Activated naive CD8-positive, alpha-beta T cell (primary cell): Measurements from ENCODE around the gene SPRR4.

Source experiments
- H3K27ac Mint-ChIP-seq: one replicate; pipeline ENCODE4 v1.8.0; 2021; ENCODE audit warnings: mixed read lengths
- H3K27me3 Mint-ChIP-seq: one replicate; pipeline ENCODE4 v1.8.0; 2021; ENCODE audit warnings: mixed read lengths
- H3K36me3 Mint-ChIP-seq: one replicate; pipeline ENCODE4 v1.8.0; 2021; ENCODE audit warnings: mixed read lengths
- H3K4me1 Mint-ChIP-seq: one replicate; pipeline ENCODE4 v1.8.0; 2021; ENCODE audit warnings: low read depth, mixed read lengths
- H3K4me3 Mint-ChIP-seq: one replicate; pipeline ENCODE4 v1.8.0; 2021; ENCODE audit warnings: mild to moderate bottlenecking, mixed read lengths
- H3K9me3 Mint-ChIP-seq: one replicate; pipeline ENCODE4 v1.8.0; 2021; ENCODE audit warnings: low read depth, mixed read lengths

The SPRR4 gene, protein sequence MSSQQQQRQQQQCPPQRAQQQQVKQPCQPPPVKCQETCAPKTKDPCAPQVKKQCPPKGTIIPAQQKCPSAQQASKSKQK

DNA sequence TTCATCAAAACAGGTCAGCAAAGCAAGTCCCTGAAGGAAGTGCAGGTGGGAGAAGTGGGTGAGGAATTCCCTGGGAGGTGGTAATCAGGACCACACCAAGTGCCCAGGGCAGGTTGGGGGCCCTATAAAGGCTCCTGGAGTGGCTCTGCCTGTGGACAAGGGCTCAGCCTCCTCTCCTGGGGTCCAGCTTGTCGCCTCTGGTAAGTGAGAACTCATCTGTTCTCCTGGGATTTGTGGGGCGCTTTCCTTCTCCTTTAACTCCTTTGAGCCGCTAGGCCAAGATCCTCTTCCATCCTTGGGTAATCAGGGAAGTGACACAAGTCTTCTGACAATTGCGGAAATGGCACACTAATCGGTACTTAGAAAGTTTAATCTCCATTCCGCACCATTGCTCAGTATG is at the start of gene SPRR4:
SPRR4 (plus strand) TSS at position 154 of the 400 bp plus-strand sequence. CDS start 1,243 bp downstream, outside the sequence.
- no peak within 1 kb of the TSS for H3K27ac Mint-ChIP-seq
- H3K27me3 Mint-ChIP-seq: peaks cover 7% of the 10 kb centered on the region
- no peaks in the 10 kb centered on the region for H3K9me3 Mint-ChIP-seq
- H3K36me3 Mint-ChIP-seq: no peaks in the 10 kb centered on the region
- no peaks in the 10 kb centered on the region for H3K4me1 Mint-ChIP-seq
- H3K4me3 Mint-ChIP-seq: no peak within 1 kb of the TSS

DNA sequence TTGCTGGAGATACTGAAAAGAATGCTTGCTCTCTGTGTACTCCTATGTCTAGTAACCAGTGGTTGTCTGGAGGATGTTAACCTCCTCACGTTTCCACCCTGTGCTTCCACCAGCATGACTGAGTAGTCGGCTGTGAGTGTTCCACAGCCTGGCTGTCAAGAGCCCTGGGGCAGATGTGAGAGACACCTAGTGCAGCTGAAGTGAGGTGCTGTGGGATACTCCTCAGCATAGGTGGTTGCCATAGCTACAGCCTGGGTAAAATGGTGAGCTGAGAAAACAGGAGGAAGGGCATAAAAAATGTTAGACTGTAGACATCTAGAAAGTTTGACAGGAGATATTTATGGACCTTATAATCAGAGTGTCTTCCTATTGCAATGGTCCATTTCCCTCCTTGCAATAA is 46.3 kb upstream of the SPRR4 start:
- Mint-ChIP-seq H3K27me3 (peaks cover 10% of the 10 kb centered on the region), H3K9me3 (no peaks in the 10 kb centered on the region), H3K4me1 (no peaks in the 10 kb centered on the region), H3K27ac (no peak overlapping the region), H3K36me3 (no peaks in the 10 kb centered on the region), H3K4me3 (no peak overlapping the region)

DNA sequence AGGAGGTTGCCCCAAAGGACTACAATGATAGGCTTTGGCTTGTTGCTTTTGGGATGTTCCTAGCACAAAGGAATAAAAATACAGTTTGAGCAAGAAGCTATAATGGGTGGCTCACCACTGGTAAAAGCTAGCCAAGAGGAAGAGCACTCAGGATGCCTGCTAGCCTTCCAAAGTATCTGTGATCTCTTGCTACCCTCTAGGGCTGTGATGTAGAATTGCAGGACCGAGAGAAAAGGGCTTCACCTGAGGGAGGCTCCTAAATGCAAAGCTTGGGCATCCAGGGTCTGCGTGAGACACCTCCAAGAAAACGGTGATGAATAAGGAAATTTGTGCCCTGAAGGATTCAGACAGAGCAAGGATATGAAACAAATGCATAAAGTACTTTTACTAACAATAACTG is 44.4 kb upstream of the SPRR4 start:
- Mint-ChIP-seq H3K4me1 (no peaks in the 10 kb centered on the region), H3K36me3 (no peaks in the 10 kb centered on the region)

DNA sequence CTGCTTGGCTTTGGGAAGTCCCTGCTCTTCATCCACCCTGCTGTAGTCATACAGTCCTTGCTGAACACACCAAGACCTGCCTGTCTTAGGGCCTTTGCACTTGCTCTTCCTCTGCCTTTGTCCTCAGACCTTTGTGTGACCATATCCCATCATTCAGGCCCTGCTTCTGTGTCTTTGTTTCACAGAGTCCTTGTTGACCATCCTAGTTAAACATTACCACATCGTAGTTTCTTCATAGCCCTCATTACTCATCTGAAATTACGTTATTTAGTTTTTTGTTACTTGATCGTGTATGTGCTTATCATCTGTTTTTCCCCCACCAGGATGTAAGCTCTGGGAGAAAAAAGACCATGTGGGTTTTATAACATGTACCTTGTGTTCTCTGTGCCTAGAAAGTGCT is 41.8 kb upstream of the SPRR4 start:
- Mint-ChIP-seq H3K4me1 (no peaks in the 10 kb centered on the region), H3K4me3 (no peak overlapping the region), H3K36me3 (no peaks in the 10 kb centered on the region), H3K27ac (no peak overlapping the region), H3K9me3 (no peaks in the 10 kb centered on the region), H3K27me3 (peaks cover 2% of the 10 kb centered on the region)

More for the DNA sequence above, 44.4 kb upstream of the SPRR4 start:
- Mint-ChIP-seq H3K27ac (no peak overlapping the region), H3K27me3 (peaks cover 9% of the 10 kb centered on the region), H3K9me3 (no peaks in the 10 kb centered on the region), H3K4me3 (no peak overlapping the region)

DNA sequence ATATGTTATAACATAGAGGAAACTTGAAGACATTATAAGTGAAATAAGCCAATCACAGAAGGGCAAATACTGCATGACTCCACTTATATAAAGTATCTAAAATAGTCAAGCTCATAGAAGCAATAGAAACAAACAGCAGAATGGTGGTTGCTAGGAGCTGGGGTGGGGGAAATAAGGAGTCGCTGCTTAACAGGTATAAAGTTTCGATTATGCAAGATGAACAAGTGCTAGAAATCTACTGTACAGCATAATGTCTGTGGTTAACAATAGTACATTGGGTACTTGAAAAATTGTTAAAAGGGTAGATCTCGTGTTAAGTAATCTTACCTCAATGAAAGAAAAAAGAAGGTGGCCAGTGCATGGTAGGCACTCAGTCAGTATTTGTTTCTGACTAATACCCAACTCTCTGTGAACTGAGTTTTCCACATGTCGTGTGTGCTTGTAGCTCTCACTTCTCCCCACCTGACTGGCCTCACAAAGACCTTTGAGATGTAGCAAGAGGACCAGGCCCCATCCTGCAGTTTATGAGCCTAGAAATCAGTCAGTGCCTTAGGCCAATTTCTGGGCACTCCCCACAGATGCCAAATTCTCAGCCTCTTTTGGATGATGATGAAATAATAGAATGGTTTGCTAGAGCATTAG is 38.2 kb upstream of the SPRR4 start:
- no peaks in the 10 kb centered on the region for H3K9me3 Mint-ChIP-seq
- H3K4me1 Mint-ChIP-seq: no peaks in the 10 kb centered on the region
- H3K27ac Mint-ChIP-seq: no peak overlapping the region
- H3K27me3 Mint-ChIP-seq: peaks cover 2% of the 10 kb centered on the region
- H3K36me3 Mint-ChIP-seq: no peaks in the 10 kb centered on the region
- H3K4me3 Mint-ChIP-seq: no peak overlapping the region

DNA sequence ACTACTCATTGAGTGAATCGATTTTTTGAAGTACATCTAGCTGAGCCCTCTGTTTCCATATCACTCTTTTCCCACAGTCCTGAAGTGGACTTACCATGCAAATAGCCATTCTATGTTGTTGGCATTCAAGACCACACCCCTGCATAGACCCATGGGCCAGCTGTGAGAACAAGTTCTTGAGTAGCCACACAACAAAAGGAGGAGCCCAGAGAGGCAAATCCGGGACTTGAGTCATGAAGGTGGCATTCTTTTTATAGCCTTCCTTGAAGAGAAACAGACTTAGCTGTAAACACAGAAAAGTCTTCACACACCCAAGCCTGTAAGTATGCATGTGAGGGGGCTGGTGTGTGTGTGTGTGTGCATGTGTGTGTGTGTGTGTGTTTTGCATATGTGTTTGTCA is 37.3 kb upstream of the SPRR4 start:
- no peak overlapping the region for H3K27ac Mint-ChIP-seq
- peaks cover 2% of the 10 kb centered on the region for H3K27me3 Mint-ChIP-seq
- H3K4me3 Mint-ChIP-seq: no peak overlapping the region
- H3K36me3 Mint-ChIP-seq: no peaks in the 10 kb centered on the region
- no peaks in the 10 kb centered on the region for H3K4me1 Mint-ChIP-seq
- H3K9me3 Mint-ChIP-seq: no peaks in the 10 kb centered on the region

DNA sequence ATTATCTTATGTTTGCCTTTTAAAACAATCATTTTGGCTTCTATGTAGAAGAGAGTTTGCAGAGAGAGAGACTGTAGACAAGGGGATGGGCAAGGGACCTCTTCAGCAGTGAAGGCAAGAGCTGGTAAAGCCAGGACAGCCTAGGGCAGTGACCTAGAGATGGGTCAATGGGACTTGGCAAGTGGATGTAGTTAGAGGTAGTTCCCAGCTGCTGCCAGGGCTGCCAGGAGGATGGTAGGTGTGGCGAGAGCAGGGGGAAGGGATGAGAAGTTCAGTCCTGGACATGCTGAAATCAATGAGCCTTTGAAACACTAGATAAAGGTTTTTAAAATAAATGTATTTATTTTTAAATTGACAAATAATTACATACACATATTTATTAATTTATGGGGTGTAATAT is 29.8 kb upstream of the SPRR4 start:
- peaks cover 2% of the 10 kb centered on the region for H3K36me3 Mint-ChIP-seq
- H3K27me3 Mint-ChIP-seq: peaks cover 4% of the 10 kb centered on the region
- no peak overlapping the region for H3K27ac Mint-ChIP-seq
- H3K4me3 Mint-ChIP-seq: no peak overlapping the region
- no peaks in the 10 kb centered on the region for H3K9me3 Mint-ChIP-seq
- H3K4me1 Mint-ChIP-seq: no peaks in the 10 kb centered on the region

DNA sequence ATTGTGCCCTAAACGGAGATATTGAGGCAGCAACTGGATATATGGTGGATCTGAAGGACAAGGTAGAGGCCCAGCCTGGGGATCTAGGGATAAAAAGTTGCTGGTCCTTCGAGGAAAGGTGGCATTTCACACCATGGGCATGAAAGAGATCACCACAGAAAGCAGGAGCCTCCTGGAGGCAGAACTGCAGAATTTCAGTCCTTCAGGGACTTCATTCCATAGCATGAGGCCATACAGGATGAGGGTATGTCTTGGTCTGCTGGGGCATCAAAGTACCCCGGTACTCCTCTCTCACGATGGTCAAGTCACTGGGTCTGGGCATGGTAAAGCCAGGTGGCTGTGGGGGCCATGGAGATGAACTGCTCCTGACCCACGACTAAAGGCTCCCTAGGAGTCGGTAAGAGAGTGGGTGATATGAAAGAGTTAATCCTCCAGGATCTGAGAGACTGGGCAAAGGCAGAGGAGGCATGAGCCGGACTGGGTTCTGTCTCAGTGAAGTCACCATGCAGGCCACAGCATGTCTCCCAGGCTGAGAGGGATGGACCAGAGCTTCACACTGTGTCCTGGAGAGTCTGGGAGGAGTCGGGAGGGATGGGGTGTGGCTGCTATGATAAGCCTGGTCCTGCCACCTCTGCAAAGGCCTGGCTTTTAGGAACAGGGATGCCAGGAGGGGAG is 29.3 kb upstream of the SPRR4 start:
- peaks cover 2% of the 10 kb centered on the region for H3K36me3 Mint-ChIP-seq

DNA sequence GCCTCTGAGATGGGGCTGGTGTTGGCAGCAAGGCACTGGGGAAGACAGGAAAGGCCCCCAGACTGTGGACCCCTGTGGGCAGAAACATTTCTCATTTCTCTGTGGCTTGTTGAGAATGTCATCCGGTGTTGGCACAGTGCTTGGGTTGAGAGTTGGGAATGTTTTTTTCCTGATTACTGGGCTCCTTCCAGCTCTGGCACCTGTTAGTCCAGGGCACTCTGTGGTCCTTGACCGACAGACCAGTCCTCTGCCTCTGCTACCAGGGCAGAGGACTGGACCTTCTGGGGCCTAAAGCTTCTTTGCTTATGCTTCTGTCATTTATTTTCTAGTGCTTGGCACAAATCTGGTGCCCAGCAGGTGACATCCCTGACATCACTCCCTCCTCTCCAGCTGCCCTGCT is 28.3 kb upstream of the SPRR4 start:
- H3K9me3 Mint-ChIP-seq: no peaks in the 10 kb centered on the region
- H3K4me3 Mint-ChIP-seq: no peak overlapping the region
- peaks cover 2% of the 10 kb centered on the region for H3K36me3 Mint-ChIP-seq
- H3K27me3 Mint-ChIP-seq: peaks cover 3% of the 10 kb centered on the region
- no peaks in the 10 kb centered on the region for H3K4me1 Mint-ChIP-seq
- H3K27ac Mint-ChIP-seq: no peak overlapping the region

More for the DNA sequence above, 29.3 kb upstream of the SPRR4 start:
- Mint-ChIP-seq H3K4me1 (no peaks in the 10 kb centered on the region), H3K9me3 (no peaks in the 10 kb centered on the region), H3K27ac (no peak overlapping the region), H3K4me3 (no peak overlapping the region), H3K27me3 (peaks cover 4% of the 10 kb centered on the region)

DNA sequence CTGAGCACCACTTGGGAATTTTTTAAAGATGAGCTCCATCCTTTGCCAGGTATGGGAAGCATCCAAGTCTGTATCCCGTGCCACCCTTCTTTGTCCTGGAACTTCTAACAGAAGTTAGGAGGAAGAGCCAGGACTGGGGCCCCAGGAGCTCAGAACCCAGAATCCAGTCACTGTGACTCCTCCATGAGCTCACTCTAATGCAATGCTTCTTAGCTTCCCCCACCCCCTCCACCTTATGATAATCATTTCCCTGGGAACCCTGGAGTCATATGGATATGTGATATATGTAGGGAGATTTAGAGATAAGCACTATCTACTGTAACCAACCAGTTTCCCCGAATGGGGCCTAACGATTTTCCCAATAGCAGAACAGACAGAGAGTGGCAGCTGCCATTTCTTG is 24.2 kb upstream of the SPRR4 start:
- Mint-ChIP-seq H3K27ac (no peak overlapping the region), H3K27me3 (peaks cover 5% of the 10 kb centered on the region), H3K4me1 (no peaks in the 10 kb centered on the region), H3K4me3 (no peak overlapping the region), H3K9me3 (no peaks in the 10 kb centered on the region), H3K36me3 (no peaks in the 10 kb centered on the region)

DNA sequence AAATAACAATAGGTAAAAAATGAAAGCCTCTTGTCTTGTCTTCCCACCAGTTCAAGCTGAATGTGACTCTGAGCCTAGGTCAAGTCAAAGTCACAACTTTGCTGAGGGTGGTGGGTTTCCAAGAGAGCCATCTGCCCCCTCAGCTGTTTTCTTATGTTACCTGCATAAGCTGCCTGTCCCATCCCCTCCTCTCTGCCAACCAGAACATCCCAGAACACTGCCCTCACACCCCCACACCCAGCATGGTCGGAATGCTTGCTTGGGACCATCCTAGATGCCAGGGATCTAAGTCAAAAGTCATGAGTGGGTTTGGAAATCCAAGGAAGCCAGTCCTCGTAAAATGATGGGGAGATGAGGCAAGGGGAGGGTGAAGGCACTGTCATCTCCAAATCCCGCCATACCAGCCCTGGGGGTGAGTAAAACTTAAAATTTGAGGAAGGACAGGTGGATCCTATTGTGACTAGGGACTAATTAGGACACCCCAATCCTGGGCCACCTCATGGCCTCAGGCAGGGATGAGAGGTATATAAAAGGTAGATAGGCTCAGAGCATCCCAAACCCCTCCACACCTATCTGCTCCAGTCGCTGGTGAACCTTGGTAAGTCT is 23.7 kb upstream of the SPRR4 start, which contains the start of gene SPRR5:
SPRR5 (plus strand) TSS at position 556 of the 606 bp plus-strand sequence. CDS start 1,349 bp downstream, outside the sequence.
- Mint-ChIP-seq H3K36me3 (no peaks in the 10 kb centered on the region), H3K27ac (no peak within 1 kb of the TSS)

DNA sequence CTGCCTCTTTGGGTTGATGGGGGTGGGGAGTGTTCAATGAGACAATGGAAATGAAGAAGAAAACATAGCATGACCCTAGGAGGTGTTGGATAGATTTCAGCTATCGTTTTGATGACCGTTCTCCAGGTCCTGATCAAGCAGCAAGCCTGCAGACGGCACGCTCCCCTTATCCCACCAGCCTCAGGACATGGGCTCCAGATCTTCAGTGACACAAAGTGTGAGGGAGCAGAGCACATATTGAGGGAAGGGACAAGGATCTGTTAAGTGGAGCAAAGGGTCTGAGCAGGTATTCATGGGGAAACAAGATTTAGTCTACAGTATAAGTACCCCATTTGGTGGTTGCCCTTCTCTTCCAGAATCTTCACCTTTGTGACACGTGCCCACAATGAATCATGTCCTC is 18.7 kb upstream of the SPRR4 start:
- no peak overlapping the region for H3K4me3 Mint-ChIP-seq
- no peak overlapping the region for H3K27ac Mint-ChIP-seq
- no peaks in the 10 kb centered on the region for H3K4me1 Mint-ChIP-seq
- no peaks in the 10 kb centered on the region for H3K9me3 Mint-ChIP-seq
- peaks cover 6% of the 10 kb centered on the region for H3K27me3 Mint-ChIP-seq
- no peaks in the 10 kb centered on the region for H3K36me3 Mint-ChIP-seq

More for the DNA sequence above, 23.7 kb upstream of the SPRR4 start, which contains the start of gene SPRR5:
- no peak within 1 kb of the TSS for H3K4me3 Mint-ChIP-seq
- peaks cover 6% of the 10 kb centered on the region for H3K27me3 Mint-ChIP-seq
- no peaks in the 10 kb centered on the region for H3K4me1 Mint-ChIP-seq
- no peaks in the 10 kb centered on the region for H3K9me3 Mint-ChIP-seq

DNA sequence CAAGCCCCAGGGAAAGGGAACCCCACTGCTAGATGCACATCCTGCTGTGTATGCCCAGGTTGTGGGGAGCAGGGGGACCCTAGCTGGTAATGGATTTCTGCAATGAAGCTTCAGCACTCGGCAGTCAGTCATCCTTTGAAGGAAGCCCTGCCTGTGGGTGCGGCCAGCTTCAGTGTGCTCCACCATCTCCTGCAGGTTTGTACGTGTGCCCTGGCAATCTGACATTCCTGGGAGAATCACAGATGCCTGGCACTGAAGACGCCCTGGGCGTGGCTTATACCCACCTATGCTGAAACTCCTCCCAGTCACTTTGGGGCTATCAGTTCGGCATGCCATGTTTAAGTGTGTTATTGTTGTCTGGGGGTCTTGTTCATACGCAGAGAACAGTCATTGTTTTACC is 16.7 kb upstream of the SPRR4 start:
- Mint-ChIP-seq H3K4me3 (no peak overlapping the region), H3K36me3 (no peaks in the 10 kb centered on the region), H3K9me3 (no peaks in the 10 kb centered on the region), H3K4me1 (no peaks in the 10 kb centered on the region), H3K27ac (no peak overlapping the region), H3K27me3 (peaks cover 4% of the 10 kb centered on the region)

DNA sequence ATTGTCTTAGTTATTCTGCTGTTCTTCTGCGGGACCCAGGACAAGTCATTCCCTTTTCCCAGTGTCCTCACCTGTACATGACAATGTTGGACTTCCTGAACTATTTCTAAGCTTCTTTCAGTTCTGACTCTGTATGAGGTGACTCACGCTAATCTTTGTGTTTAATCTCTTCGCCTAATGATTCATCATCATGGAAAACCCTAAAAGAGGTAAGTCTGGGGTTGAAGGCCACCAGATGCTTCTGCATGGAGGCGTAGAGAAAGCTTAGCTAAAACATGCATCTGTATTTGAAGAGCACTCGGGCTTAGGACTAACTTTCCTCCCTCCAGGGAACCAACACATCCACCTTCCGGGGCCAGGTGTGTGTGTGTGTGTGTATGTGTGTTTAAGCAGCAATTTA is 16.0 kb upstream of the SPRR4 start:
- Mint-ChIP-seq H3K27ac (no peak overlapping the region), H3K4me1 (no peaks in the 10 kb centered on the region), H3K36me3 (no peaks in the 10 kb centered on the region), H3K4me3 (no peak overlapping the region), H3K9me3 (no peaks in the 10 kb centered on the region), H3K27me3 (peaks cover 4% of the 10 kb centered on the region)

DNA sequence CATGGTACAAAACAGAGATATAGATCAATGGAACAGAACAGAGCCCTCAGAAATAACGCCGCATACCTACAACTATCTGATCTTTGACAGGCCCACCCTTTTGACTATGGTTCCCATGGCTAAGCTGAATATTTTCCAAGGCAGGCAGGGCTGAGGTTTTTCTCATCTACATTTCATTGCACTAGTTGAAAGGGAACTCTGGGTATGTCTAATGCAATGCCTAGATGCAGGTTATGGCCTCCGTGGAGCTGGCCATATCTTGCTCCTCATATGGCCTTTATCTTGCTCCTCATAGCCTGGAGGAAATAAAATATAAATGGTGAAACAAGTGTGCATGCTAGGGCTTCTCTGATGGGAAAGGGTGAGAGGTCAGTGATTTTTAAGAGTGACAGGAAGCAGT is 12.9 kb upstream of the SPRR4 start:
- H3K27ac Mint-ChIP-seq: no peak overlapping the region
- H3K4me1 Mint-ChIP-seq: no peaks in the 10 kb centered on the region
- no peak overlapping the region for H3K4me3 Mint-ChIP-seq
- no peaks in the 10 kb centered on the region for H3K36me3 Mint-ChIP-seq
- H3K27me3 Mint-ChIP-seq: peaks cover 4% of the 10 kb centered on the region
- no peaks in the 10 kb centered on the region for H3K9me3 Mint-ChIP-seq
